Activated effector memory CD4-positive, alpha-beta T cell treated with Interleukin-2 at 50 U/mL for 16 hours (primary cell): ENCODE results near the gene HGF.
"Not testable (repeated sequence)": the region's sequence is repeated elsewhere in the genome, so short reads cannot be mapped to it uniquely, and the experiment has no call there.

Experiments
- DNase-seq: peaks from one replicate; pipeline ENCODE4 v3.0.0-alpha.2; 2020

The HGF gene

GRCh38 chr7:81769891-81770727, at the start of gene HGF:
Gene HGF, minus strand, starts transcription at chr7:81770047. Its CDS starts 76 bp downstream, at chr7:81769971.
- DNase-seq, result no peak

- no peak for DNase-seq
These were observed 46.5 kb upstream of the HGF start for GRCh38 chr7:81816312-81816711.

- not testable (repeated sequence) for DNase-seq
These were observed 43.1 kb upstream of the HGF start for GRCh38 chr7:81812866-81813476.

GRCh38 chr7:81811956-81812865, 42.4 kb upstream of the HGF start:
- no peak for DNase-seq

GRCh38 chr7:81810476-81811155, 40.8 kb upstream of the HGF start:
- no peak for DNase-seq

- DNase-seq, result not testable (repeated sequence)
These were observed 38.5 kb upstream of the HGF start for GRCh38 chr7:81808310-81808709.

- no peak for DNase-seq
These were observed 33.4 kb upstream of the HGF start for GRCh38 chr7:81803267-81803666.

- DNase-seq, result no peak
These were observed 32.4 kb upstream of the HGF start for GRCh38 chr7:81802251-81802650.

- no peak for DNase-seq
These were observed 31.7 kb upstream of the HGF start for GRCh38 chr7:81801532-81801931.

- no peak for DNase-seq
These were observed 22.0 kb upstream of the HGF start for GRCh38 chr7:81791568-81792518.

GRCh38 chr7:81790686-81791085, 20.8 kb upstream of the HGF start:
- DNase-seq, result no peak

- DNase-seq, result no peak
These were observed 20.3 kb upstream of the HGF start for GRCh38 chr7:81790120-81790500.

- DNase-seq, result no peak
These were observed 19.7 kb upstream of the HGF start for GRCh38 chr7:81789406-81790119.

GRCh38 chr7:81788246-81788645, 18.4 kb upstream of the HGF start:
- DNase-seq, result no peak

GRCh38 chr7:81783818-81784217, 14.0 kb upstream of the HGF start:
- DNase-seq, result no peak

- DNase-seq, result no peak
These were observed 11.3 kb upstream of the HGF start for GRCh38 chr7:81780914-81781693.

- no peak for DNase-seq
These were observed 9.9 kb upstream of the HGF start for GRCh38 chr7:81779706-81780105.

- no peak for DNase-seq
These were observed 7.8 kb upstream of the HGF start for GRCh38 chr7:81777697-81778096.

- DNase-seq, result no peak
These were observed 7.2 kb upstream of the HGF start for GRCh38 chr7:81776948-81777630.

- no peak for DNase-seq
These were observed 6.3 kb upstream of the HGF start for GRCh38 chr7:81776161-81776560.
